ENCODE measurements around the gene GUK1.

GRCh38 chr1:228176461-228177182 is 36.5 kb downstream of the GUK1 start:
- TF ChIP-seq CTCF (conservative IDR thresholded peaks at IDR 0.05; ENCODE audit: low read length) (no peak), EZH2phosphoT487 (IDR thresholded peaks at IDR 0.05; ENCODE audit: borderline replicate concordance) (no peak)

Measured in Loucy (cell line).